Stimulated activated naive CD8-positive, alpha-beta T cell treated with anti-CD3 and anti-CD28 coated beads, Interleukin-15, Interleukin-2, amounts not matched to agents 100 U/mL and 50 U/mL, for 24 hours (primary cell): ENCODE measurements around the gene ADAM19.
A peak's percentile ranks its signal among the peaks of the same experiment; 100 is the strongest.
"Not testable (repeated sequence)": the region's sequence is repeated elsewhere in the genome, so short reads cannot be mapped to it uniquely, and the experiment has no call there.

Experiments used
- ATAC-seq: fragments of 150-1000 bp; cut with Tn5 transposase; one replicate; pipeline ENCODE4 v1.10.0; 2021
- DNase-seq: peaks from one replicate; pipeline ENCODE4 v3.0.0; 2021

The ADAM19 gene

DNA sequence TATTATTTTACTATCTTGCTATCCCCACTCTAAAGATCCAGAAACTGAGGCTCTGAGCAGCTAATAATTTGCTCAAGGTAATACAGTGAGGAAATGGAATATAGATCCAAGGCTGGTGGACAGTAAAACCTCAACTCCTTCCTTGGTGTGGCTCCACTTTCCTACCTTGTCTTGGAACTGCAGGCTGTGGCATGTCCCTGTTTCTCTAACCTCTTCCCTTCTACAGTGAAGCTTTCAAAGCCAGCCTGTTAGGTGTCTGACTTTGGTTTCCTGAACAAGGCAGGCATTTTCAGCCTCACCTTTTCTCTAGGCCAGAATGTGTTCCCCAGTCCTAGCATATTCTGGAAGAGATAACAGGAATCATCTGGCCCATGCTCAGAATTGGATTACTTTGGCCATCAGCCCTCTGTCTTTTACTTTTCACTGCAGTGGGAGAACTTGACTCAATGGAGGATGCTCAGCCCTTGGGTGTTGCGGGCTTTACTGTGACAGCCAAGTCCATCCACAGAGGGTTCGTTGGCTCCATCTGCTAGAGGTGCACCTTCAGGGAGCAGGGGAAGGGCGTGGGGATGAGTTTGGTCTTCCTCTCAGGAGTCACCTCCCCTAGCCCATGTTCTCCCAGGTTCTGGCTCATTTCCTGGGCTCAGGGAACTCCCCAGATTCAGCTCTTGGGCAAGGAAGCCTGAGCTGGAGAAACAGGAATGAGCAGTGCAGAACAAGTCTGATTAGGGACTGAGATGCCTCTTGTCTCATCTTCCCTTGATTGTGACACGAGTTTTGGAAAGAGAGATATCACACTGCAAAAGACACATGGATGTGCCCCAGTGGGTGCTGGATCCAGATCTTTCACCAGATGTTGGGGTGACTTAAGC is 114.4 kb downstream of the ADAM19 start:
- DNase-seq: no peak
- ATAC-seq: no peak

DNA sequence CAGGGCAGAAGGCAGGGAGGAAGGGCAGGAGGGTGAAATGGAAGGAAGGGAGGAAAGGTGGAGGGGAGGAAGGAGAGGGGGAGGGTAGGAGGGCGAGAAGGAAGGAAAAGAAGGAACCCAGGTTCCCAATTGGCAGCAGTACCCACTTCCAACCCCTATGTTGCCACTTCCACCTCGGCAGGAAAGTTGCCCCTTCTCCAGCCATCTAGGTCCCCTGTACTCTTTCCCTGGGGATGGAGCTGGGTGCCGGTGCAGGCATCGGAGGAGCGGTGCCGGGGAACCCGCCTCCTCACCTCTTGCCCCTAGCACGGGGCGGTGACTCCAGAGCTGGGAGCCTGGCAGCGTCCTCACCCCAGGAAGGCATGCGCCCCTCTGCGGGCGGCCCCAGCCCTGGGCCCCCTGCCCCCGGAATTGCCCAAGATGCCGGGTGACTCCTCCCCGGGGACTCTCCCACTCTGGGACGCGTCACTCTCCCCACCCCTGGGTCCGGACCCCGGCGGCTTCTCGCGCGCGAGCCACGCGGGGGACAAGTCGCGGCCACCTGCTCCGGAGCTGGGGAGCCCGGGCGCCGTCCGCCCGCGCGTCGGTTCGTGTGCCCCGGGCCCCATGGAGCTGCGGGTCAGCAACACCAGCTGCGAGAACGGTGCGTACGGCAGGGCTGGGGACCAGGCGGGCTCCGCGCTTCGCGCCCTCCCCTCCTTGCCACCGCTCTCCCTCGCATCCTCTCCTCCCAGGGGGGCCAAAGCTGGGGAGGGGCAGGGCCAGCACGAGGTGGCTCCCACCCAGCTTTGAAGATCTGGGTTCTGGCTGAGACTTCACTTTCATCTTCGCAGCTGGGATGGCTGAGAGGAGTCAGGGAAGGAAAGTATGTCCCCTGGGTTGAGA is 115.6 kb downstream of the ADAM19 start, which contains the start of gene NIPAL4:
TSS of gene NIPAL4 (plus strand) at position 499 of the 885 bp plus-strand sequence. CDS start at position 607, 108 bp downstream.
- ATAC-seq (peak; percentile 33), DNase-seq (peak; percentile 56)

DNA sequence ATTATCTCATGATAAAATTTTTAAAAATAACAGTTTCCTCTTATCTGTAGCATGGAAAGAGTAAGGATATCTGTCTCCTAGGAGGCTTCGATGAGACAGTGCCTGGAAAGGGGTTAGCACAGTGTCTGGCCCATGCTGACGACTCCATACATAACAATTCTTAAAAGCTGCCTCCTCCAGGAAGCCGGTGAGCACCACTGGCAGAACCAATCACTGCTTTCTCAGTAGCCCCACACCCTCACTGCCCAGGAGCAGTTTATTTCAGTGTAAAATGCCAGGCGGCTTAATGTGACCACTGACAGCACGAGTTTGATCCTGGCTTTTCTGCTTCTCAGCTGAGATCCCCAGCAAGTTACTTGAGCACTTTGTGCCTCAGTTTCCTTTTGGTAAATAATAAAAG is 116.7 kb downstream of the ADAM19 start:
- DNase-seq: no peak
- ATAC-seq: no peak

- no peak for DNase-seq
- ATAC-seq: no peak
These were observed 118.2 kb downstream of the ADAM19 start for GRCh38 chr5:157457391-157457790.

DNA sequence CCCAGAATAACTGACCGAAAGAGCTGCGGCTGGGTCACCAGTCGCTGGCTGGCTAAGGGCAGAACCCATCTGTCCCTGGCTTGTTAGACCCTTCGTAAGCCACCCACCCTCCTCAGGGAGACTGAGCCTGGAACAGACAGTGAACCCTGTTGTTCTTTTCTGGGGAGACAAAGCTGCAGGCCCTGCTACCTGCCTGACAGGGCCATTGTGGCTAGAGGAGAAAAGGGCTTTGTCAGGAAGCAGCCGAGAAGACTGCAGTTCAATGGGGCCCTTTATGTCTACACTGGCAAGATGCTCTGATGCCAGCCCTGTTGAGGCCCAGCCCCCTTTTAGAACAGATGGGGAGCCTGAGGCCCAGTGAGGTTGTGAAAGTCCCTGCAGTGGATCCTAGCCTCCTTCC is 119.3 kb downstream of the ADAM19 start:
- DNase-seq: no peak
- ATAC-seq: no peak

- DNase-seq (no peak), ATAC-seq (no peak)
These were observed 120.5 kb downstream of the ADAM19 start for GRCh38 chr5:157455057-157455456.

- DNase-seq (no peak), ATAC-seq (no peak)
These were observed 121.3 kb downstream of the ADAM19 start for GRCh38 chr5:157454273-157454672.

GRCh38 chr5:157451806-157452205 is 123.8 kb downstream of the ADAM19 start:
- DNase-seq (no peak), ATAC-seq (no peak)

- no peak for DNase-seq
These were observed 125.6 kb downstream of the ADAM19 start for GRCh38 chr5:157450024-157450423.

DNA sequence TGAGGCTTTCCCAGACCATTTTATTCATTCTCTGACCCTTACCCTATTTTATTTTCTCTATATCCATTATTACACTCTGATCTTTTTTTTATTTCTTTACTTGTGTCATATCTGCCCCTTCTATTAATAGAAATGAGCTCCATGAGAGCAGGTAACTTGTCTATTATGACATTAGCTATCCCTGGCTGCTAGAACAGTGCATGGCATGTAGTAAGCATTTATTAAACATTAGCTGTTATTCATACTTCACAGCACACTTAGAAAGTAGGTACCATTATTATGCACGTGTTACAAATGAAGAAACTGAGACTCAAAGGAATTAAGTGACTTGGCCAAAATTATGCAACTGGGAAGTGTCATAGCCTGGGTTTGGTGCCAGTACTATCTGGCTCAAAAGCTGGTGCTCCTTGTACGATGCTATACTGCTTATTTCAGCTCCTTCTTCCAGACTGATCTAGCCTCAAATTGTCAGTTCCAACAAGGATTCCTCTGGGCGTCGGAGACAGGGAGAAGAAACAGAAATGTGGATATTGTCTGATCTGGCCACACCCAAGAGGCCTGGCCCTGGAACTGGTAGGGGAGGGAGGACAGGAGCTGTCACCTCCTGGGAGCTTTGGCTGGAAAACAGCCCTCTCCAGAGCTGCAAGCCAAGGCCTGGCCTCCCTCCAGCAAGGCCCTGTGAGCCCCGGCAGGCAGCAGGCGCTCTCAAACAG is 126.4 kb downstream of the ADAM19 start:
- ATAC-seq: no peak
- DNase-seq: no peak

More at GRCh38 chr5:157450024-157450423, 125.6 kb downstream of the ADAM19 start:
- no peak for ATAC-seq

GRCh38 chr5:157447201-157447637 is 128.4 kb downstream of the ADAM19 start:
- DNase-seq (no peak), ATAC-seq (no peak)

DNA sequence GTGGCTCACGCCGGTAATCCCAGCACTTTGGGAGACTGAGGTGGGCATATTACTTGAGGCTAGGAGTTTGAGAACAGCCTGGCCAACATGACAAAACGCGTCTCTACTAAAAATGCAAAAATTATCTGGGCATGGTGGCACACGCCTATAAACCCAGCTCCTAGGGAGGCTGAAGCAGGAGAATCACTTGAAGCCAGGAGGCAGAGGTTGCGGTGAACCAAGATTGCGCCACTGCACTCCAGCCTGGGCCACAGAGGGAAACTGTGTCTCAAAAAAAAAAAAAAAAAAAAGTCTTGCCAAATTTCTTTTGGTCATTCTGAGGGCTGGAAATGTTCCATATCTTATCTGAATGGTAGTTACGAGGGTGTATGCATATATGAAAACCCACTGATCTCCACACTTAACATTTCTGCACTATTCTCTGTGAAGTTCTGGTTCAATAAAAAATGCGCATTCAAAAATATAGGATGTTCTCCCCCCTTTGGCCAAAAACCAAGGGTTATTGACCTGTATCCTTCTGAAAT is 129.1 kb downstream of the ADAM19 start:
- no peak for DNase-seq
- ATAC-seq: no peak

GRCh38 chr5:157445745-157446411 is 129.7 kb downstream of the ADAM19 start:
- ATAC-seq (no peak), DNase-seq (no peak)

DNA sequence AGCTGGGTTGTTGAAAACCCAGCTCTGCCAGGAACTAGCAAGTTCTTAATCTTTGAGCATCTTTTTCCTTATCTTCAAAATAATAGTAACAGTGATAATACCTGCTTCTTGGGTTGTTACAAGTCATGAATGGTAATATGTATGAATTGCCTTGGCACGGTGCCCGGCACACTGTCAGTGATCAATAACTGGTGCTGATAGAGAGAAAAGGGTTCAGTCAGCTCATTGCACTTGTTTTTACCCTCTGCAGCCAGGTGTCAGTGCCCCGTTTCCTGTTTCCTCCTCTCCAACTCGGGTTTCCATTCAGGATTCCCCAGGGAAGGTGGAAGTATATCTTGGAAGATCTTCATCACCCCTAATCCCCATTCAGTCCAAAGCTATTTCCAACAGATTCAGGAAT is 131.4 kb downstream of the ADAM19 start:
- no peak for ATAC-seq
- DNase-seq: no peak

GRCh38 chr5:157443041-157443549 is 132.5 kb downstream of the ADAM19 start:
- ATAC-seq: no peak
- DNase-seq: no peak

- ATAC-seq: no peak
- no peak for DNase-seq
These were observed 141.5 kb downstream of the ADAM19 start for GRCh38 chr5:157434096-157434495.

- DNase-seq (peak; percentile 7), ATAC-seq (peak; percentile 75)
These were observed 143.9 kb downstream of the ADAM19 start for GRCh38 chr5:157431544-157432200.

DNA sequence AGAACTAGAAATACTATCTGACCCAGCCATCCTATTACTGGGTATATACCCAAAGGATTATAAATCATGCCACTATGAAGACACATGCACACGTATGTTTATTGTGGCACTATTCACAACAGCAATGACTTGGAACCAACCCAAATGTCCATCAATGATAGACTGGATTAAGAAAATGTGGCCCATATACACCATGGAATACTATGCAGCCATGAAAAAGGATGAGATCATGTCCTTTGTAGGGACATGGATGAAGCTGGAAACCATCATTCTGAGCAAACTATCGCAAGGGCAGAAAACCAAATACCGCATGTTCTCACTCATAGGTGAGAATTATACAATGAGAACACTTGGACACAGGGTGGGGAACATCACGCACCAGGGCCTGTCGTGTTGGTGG is 145.7 kb downstream of the ADAM19 start:
- DNase-seq, ATAC-seq: not testable (repeated sequence)
